C4-2B (cell line): ENCODE results near the gene DLX3.

Experiments
- ZFX ChIP-seq: fragments of 450-650 bp; IDR thresholded peaks from 2 replicates; pipeline ENCODE4 v1.6.1; 2017
- TF ChIP-seq, protein P1 (sequence below): fragments of 450-650 bp; conservative IDR thresholded peaks from 2 replicates; pipeline ENCODE4 v1.5.1; 2017; ENCODE audit warnings: mild to moderate bottlenecking

GRCh38 chr17:49956780-49957179 is 38.2 kb downstream of the DLX3 start:
- TF ChIP-seq, protein P1, sequence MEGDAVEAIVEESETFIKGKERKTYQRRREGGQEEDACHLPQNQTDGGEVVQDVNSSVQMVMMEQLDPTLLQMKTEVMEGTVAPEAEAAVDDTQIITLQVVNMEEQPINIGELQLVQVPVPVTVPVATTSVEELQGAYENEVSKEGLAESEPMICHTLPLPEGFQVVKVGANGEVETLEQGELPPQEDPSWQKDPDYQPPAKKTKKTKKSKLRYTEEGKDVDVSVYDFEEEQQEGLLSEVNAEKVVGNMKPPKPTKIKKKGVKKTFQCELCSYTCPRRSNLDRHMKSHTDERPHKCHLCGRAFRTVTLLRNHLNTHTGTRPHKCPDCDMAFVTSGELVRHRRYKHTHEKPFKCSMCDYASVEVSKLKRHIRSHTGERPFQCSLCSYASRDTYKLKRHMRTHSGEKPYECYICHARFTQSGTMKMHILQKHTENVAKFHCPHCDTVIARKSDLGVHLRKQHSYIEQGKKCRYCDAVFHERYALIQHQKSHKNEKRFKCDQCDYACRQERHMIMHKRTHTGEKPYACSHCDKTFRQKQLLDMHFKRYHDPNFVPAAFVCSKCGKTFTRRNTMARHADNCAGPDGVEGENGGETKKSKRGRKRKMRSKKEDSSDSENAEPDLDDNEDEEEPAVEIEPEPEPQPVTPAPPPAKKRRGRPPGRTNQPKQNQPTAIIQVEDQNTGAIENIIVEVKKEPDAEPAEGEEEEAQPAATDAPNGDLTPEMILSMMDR, result no peak
- no peak for TF ChIP-seq ZFX
